ENCODE measurements around the gene PKD2.

PKD2 gene

GRCh38 chr4:88028946-88029345, 21.5 kb downstream of the PKD2 start:
- DNase-seq: no peak

DNA sequence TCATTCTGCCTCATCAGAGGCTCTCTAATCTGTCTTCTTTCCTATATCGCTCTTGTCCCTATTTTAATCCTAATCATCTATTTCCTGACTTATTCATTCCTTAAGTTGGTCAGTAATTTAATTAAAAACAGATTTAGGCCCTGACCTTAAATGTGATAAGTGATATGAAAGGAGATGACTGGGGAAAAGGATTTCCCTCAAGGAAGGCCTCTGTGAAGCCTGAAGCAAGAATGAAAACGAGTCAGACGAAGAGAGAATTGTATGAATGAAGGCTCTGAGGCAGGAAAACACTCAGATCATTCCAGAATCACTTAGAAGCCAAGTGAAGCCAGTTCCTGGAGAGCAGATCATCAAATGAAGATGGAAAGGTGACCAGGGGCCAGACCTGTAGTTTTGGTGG, 22.1 kb downstream of the PKD2 start:
- no peak for DNase-seq

DNA sequence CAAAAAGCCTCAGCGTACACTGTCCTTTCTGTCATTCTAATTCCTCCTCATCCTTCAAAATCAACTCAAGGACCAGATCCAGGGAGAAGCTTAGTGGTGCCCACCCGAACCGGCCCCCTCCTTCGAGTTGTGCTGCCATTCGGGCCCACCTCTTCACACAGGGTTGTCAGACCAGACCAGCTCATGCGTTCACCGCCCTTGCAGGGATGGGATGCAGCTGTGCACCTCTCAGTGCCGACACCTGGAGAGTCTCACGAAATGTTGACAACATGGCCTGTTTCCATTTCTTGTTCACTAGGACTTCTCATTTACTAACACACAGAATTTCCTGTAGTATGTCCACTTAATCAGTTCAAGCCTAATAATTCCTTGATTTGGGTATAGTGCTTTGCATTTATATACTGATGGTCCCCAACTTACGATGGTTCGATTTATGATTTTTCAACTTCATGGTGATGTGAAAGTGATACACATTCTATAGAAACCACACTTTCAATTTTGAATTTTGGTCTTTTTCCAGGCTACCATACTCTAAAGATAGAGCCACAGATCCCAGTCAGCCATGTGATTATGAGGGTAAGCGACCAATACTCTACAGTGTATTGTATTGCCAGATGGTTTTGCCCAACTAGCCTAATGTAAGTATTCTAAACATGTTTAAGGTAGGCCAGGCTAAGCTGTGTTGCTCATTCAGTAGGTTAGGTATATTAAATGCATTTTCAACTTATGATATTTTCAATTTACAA, 23.3 kb downstream of the PKD2 start:
- DNase-seq: no peak

GRCh38 chr4:88033309-88033708, 25.9 kb downstream of the PKD2 start:
- no peak for DNase-seq

DNA sequence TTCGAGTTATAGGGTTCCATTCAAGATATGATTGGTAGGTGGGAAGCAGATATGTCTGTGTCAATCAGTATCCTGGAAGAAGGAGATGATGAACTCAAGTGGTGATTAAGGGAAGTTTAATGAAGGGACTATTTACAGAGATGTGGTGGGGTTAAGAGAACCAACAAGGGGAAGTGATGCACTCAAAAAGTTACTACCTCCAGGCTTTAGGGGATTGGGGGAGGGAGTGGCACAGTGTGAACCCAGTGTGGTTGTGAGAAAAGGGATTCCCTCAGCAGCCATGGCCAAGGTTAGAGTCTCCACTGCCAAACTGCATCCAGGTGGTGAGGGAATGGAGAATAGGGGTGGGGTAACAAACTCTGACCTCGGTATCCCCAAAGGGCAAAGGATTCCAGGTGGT, 27.9 kb downstream of the PKD2 start:
- DNase-seq: no peak

DNA sequence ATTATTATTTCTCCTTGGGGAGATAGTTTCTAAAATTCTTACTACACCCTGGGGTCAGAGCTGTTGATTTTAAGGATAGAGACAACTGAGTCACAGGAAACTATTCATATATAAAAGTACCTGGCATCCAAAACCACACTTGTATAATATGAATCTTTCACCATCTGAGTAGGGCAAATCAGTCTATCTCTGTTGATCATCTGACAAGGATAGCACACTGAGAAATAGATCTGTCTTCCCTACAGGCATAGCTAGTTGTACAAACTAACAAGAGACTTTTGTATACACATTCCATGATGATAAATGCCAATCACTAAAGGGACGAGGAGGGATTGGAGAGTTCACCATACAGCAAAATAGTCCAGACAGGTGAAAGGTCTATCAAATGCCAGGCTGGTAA, 30.0 kb downstream of the PKD2 start:
- DNase-seq: no peak

DNA sequence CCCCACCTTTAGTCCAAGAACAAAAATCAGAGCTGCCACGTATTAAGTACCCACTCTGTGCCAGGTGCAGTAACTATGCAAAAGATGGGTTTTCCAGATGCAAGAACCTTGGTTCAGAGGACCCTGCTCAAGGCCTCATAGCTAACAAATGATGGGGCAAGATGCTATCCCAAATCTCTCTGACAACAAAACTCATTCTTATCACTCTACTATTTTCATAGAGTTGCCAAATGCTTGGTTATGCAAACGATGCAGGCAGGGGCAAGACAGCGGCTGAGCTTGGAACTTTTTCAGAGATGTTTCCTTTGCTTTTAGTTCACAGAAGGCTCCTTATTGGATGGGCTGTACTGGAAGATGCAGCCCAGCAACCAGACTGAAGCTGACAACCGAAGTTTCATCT, 30.5 kb downstream of the PKD2 start:
- no peak for DNase-seq

- no peak for DNase-seq
Measured at GRCh38 chr4:88040707-88041106, 33.3 kb downstream of the PKD2 start.

DNA sequence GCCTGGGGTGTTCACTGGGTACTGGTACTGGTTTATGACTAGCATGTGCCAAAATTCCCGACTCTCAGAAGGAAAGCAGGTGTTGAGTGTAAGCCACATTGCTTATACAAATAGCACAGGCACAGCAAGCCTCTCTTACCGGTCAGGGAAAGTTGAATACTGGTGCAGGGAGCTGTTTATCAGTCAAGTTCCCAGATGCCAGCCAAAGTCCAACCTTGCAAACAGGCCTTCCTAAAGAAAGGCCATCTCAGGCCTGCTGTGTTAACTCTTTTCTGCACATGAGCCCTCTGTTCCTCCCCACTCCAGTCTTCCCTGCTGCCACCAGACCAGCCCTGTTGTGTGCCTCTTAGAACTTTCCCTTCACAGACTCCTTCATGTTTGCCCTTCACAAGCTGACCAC, 34.2 kb downstream of the PKD2 start:
- no peak for DNase-seq

DNA sequence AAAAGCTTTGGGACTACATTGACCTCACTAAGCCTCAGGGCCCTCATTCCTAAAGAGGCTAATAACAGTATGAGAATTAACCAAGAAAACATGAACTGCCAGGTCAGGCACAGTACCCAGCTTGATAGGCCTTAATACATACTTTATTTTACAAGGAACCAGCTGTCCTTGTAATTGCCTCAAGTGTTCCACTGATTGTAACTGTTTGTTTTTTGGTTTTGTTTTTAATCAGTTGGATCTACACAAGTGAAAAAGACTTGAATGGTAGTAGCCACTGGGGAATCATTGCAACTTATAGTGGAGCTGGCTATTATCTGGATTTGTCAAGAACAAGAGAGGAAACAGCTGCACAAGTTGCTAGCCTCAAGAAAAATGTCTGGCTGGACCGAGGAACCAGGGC, 35.6 kb downstream of the PKD2 start:
- DNase-seq: no peak

DNA sequence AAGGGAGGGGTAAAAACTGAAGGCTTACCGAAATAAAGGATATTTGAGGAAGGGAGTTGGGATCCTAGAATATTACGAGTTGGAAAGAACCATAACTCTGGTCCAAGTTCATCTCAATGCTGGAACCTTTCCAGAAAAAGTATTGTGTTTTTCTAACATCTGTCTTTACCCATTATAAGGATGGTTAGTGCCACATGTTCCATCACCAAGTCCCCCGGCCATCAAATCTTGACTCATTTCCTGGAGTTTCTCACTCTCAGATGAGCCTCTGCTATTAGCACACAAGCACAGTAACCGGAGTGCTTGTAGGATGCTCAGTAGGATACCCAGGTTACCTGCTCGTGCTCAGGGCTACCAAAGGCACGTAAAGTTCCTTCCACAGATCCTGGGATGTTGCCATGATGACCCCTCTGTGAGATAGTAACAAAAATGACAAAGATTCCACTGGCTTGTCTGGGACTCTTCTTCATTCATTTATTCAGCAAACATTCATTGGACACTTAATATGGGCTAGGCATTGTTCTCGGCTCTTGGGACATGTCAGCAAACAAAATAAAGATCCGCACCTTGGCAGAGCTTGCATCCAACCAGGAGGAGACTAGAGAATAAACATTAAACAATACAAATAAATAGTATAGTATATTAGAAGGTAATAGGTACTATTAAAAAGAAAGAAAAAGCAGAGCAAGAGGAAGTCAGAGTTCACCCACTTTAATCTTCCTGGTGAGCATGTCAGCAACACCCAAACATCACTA, 36.3 kb downstream of the PKD2 start:
- DNase-seq: no peak

- DNase-seq: no peak
Measured at GRCh38 chr4:88045021-88045420, 37.6 kb downstream of the PKD2 start.

DNA sequence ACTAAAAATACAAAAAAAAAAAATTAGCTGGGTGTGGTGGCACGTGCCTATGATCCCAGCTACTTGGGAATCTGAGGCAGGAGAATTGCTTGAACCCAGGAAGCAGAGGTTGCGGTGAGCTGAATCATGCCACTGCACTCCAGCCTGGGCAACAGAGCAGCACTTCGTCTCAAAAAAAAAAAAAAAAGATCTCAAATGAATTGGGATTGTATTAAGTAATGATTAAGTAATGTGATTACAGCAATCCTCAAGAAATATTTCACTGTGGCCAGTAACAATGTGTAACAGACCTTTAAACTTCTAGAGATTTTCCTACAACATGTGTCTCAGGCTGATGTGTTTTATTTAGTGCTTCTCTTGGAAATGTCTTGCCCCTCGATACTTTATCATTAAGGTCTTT, 46.8 kb downstream of the PKD2 start:
- DNase-seq: no peak

- DNase-seq: no peak
Measured at GRCh38 chr4:88054901-88055300, 47.5 kb downstream of the PKD2 start.

- no peak for DNase-seq
Measured at GRCh38 chr4:88058295-88058694, 50.9 kb downstream of the PKD2 start.

GRCh38 chr4:88059766-88060165, 52.3 kb downstream of the PKD2 start:
- DNase-seq: no peak

- DNase-seq: no peak
Measured at GRCh38 chr4:88060431-88060830, 53.0 kb downstream of the PKD2 start.

DNA sequence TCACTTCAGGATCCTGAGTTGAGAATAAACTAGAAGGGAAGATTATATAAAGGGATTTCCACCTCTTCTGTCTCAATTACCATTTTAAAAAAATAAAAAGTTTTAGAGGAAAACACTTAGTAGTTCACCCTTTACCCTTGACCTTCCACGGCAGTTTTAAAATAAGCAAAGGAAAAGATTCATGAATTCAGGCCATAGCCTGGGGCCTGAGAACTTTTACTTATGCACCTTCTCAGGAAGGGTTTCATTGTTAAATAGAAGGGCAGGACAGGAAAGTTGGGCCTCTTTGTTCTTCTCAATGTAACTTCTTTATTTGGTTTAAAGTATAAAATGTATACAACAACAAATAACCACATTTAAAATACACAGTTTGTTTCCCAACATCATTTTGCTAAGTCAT, 54.9 kb downstream of the PKD2 start:
- DNase-seq: no peak

DNA sequence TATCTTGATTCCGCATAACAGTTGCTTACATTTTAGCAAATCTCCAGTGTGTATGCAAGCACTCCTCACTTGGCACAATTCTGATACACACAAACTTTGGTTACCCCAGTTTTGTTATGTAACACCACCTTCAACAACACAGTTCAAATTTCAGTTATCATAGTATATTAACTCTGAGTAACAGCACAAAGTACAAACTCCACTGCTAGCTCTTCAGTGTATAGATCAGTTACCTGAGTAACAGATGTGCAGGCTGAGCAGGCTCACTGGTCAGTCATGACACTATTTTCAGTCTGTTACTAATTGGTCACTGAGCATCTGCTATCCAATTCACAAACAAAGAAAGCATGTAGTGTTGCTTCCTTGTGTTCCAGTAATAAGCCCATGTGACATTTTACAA, 55.4 kb downstream of the PKD2 start:
- DNase-seq: no peak

DNA sequence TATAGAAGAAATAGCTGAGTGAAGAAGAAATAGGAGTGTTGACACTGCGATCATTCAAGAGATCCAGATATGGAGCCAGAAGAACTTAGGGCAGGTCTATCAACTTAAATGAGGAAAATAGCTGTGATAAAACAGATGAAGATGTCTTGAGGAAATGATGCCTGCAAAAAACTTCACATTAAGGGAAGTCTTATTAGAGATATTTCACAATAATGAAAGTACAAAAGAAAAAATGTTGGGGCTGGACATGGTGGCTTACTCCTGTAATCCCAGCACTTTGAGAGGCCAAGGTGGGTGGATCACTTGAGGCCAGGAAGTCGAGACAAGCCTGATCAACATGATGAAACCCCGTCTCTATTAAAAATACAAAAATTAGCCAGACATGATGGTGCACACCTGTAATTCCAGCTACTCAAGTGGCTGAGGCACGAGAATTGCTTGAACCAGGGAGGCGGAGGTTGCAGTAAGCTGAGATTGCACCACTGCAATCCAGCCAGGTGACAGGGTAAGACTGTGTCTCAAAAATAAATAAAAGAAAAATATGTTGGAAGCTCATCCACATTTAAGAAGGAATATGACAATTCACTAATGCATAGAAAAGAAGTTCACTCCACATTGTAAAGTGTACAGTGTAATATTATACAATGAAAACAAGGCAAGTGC, 56.3 kb downstream of the PKD2 start:
- DNase-seq: no peak

- no peak for DNase-seq
Measured at GRCh38 chr4:88064410-88064809, 57.0 kb downstream of the PKD2 start.

- DNase-seq: no peak
Measured at GRCh38 chr4:88070031-88070430, 62.6 kb downstream of the PKD2 start.

- DNase-seq: no peak
Measured at GRCh38 chr4:88075336-88075735, 67.9 kb downstream of the PKD2 start.

- DNase-seq: no peak
Measured at GRCh38 chr4:88077911-88078524, 70.6 kb downstream of the PKD2 start.

Measured in NCI-H2107 (cell line).